ENCODE measurements around the gene SELPLG. TPM values are rescaled to one million over a fixed set of nuclear protein-coding genes. Genes with fewer than 3 reads are reported as not detected.

SELPLG gene
- total RNA-seq, 1 experiment from 2014 or later: 0.41 TPM

DNA sequence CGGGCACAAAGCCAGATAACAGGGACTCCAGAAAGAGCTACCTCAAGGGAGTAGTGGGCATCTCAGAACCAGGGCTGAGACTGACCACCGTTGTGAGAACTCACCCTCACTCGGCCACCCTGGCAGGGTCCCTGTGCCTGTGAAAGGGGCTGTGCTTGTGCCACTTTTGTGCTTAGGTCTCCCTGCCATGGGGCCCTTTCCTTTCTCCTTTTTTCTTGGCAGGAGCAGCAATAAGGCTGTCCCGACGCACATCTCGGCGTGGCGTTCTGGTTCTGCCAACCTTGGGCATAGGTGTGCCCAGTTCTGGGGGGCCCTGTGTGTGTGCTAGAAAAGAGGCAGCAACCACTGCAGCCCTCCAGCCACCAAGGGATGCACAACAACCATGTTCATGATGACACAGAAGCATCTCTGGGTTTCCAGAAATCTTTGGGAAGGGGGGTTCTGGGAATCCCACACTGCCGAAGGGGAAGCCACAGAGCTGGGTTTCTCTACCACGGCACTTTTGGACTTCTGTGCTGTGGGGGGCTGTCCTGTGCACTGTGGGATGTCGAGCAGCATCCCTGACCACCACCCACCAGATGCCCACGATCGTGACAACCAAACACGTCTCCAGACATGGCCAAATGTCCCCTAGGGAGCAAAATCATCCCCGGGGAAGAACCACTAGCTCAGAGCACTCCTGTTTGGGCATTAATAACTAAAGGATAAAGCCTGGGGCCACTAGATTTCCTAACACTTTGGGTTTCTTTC lies 22.7 kb downstream of the SELPLG start:
- intact Hi-C loops (cut with micrococcal nuclease; ENCODE audit: unreplicated experiment): no loop called here
- H3K4me1 ChIP-seq (ENCODE audit: control insufficient read depth, insufficient read depth, low read length): peaks cover 17% of the 10 kb centered on the region
- no peaks in the 10 kb centered on the region for H3K9me3 ChIP-seq (ENCODE audit: control insufficient read depth, insufficient read depth, low read depth, low read length)
- ATAC-seq (no peak), DNase-seq (ENCODE audit: low read depth, low spot score) (no peak)
- H3K27ac ChIP-seq (ENCODE audit: low read length): no peak overlapping the region; the same call in 1 of the 2 replicates
- no TSS peak for BruUV-seq (replicated peaks)
- H3K27me3 ChIP-seq (ENCODE audit: control insufficient read depth, insufficient read depth, low read length): no peaks in the 10 kb centered on the region
- H3K4me3 ChIP-seq (ENCODE audit: low read depth in 2 of 2, low read length in 2 of 2): no peak overlapping the region
- TF ChIP-seq, protein P1, sequence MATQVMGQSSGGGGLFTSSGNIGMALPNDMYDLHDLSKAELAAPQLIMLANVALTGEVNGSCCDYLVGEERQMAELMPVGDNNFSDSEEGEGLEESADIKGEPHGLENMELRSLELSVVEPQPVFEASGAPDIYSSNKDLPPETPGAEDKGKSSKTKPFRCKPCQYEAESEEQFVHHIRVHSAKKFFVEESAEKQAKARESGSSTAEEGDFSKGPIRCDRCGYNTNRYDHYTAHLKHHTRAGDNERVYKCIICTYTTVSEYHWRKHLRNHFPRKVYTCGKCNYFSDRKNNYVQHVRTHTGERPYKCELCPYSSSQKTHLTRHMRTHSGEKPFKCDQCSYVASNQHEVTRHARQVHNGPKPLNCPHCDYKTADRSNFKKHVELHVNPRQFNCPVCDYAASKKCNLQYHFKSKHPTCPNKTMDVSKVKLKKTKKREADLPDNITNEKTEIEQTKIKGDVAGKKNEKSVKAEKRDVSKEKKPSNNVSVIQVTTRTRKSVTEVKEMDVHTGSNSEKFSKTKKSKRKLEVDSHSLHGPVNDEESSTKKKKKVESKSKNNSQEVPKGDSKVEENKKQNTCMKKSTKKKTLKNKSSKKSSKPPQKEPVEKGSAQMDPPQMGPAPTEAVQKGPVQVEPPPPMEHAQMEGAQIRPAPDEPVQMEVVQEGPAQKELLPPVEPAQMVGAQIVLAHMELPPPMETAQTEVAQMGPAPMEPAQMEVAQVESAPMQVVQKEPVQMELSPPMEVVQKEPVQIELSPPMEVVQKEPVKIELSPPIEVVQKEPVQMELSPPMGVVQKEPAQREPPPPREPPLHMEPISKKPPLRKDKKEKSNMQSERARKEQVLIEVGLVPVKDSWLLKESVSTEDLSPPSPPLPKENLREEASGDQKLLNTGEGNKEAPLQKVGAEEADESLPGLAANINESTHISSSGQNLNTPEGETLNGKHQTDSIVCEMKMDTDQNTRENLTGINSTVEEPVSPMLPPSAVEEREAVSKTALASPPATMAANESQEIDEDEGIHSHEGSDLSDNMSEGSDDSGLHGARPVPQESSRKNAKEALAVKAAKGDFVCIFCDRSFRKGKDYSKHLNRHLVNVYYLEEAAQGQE (IDR thresholded peaks at IDR 0.05; ENCODE audit: insufficient read depth in 1 of 2, low read depth in 2 of 2, low read length in 1 of 2): no peak
- TF ChIP-seq, protein P2, sequence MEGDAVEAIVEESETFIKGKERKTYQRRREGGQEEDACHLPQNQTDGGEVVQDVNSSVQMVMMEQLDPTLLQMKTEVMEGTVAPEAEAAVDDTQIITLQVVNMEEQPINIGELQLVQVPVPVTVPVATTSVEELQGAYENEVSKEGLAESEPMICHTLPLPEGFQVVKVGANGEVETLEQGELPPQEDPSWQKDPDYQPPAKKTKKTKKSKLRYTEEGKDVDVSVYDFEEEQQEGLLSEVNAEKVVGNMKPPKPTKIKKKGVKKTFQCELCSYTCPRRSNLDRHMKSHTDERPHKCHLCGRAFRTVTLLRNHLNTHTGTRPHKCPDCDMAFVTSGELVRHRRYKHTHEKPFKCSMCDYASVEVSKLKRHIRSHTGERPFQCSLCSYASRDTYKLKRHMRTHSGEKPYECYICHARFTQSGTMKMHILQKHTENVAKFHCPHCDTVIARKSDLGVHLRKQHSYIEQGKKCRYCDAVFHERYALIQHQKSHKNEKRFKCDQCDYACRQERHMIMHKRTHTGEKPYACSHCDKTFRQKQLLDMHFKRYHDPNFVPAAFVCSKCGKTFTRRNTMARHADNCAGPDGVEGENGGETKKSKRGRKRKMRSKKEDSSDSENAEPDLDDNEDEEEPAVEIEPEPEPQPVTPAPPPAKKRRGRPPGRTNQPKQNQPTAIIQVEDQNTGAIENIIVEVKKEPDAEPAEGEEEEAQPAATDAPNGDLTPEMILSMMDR (IDR thresholded peaks at IDR 0.05): no peak
- TF ChIP-seq TCF7L2 (IDR thresholded peaks at IDR 0.05; ENCODE audit: low read depth, low read length): no peak
- TF ChIP-seq SIN3A (IDR thresholded peaks at IDR 0.05; ENCODE audit: borderline replicate concordance, insufficient read depth, low read depth, low read length): no peak
- TF ChIP-seq POLR2AphosphoS5 (IDR thresholded peaks at IDR 0.05; ENCODE audit: low read depth, low read length): no peak
- H3K36me3 ChIP-seq (ENCODE audit: control insufficient read depth, insufficient read depth, low read length): no peaks in the 10 kb centered on the region
- ChIA-PET POLR2A (interaction anchor here (0.6 kb wide), 1 partner anchor 88 kb away, joined by 4 read pairs; no protein-coding TSS in a partner anchor), CTCF (interaction anchor here (0.6 to 1.0 kb wide), 2 partner anchors 13 to 17 kb away, joined by 3 to 8 read pairs; partner anchors contain the start of gene TMEM119)
- in situ Hi-C loops (cut with HindIII; ENCODE audit: low pct_unique_long_range_greater_than_20kb, low sequenced_read_pairs): no loop called here

DNA sequence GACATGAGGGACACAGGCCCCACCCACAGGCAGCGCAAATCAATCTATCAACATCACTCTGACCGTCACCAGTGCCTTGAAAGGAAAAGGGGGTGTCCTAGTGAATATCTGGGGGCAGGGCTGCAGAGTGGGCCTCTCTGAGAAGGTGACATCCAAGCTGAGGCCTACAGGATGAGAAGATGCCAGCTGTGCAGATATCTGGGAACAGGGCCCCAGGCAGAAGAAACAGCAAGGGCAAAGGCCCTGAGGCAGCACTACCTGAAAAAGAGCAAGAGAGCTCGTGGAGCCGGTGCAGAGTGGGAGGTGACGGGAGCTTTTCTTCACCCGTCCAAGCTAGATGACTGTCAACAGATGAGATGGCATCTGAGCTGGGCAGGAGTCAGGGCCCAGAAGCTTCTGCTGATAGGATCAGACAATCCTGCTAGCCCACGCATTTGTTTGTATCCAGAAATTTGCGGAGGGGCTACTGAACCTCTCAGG lies 23.3 kb downstream of the SELPLG start:
- intact Hi-C loops (cut with micrococcal nuclease; ENCODE audit: unreplicated experiment): no loop called here
- no peak overlapping the region for H3K4me3 ChIP-seq (ENCODE audit: low read depth in 2 of 2, low read length in 2 of 2)
- H3K27me3 ChIP-seq (ENCODE audit: control insufficient read depth, insufficient read depth, low read length): no peaks in the 10 kb centered on the region
- H3K27ac ChIP-seq (ENCODE audit: low read length): no peak overlapping the region
- no peak for ATAC-seq
- ChIA-PET CTCF (no interaction called here), POLR2A (no interaction called here)
- in situ Hi-C loops (cut with HindIII; ENCODE audit: low pct_unique_long_range_greater_than_20kb, low sequenced_read_pairs): no loop called here
- H3K36me3 ChIP-seq (ENCODE audit: control insufficient read depth, insufficient read depth, low read length): no peaks in the 10 kb centered on the region
- H3K4me1 ChIP-seq (ENCODE audit: control insufficient read depth, insufficient read depth, low read length): peaks cover 17% of the 10 kb centered on the region
- BruUV-seq (replicated peaks): no TSS peak
- no peaks in the 10 kb centered on the region for H3K9me3 ChIP-seq (ENCODE audit: control insufficient read depth, insufficient read depth, low read depth, low read length)
- TF ChIP-seq, protein P1 (IDR thresholded peaks at IDR 0.05; ENCODE audit: insufficient read depth in 1 of 2, low read depth in 2 of 2, low read length in 1 of 2): no peak
- TF ChIP-seq TCF7L2 (IDR thresholded peaks at IDR 0.05; ENCODE audit: low read depth, low read length) (no peak), POLR2AphosphoS5 (IDR thresholded peaks at IDR 0.05; ENCODE audit: low read depth, low read length) (no peak), SIN3A (IDR thresholded peaks at IDR 0.05; ENCODE audit: borderline replicate concordance, insufficient read depth, low read depth, low read length) (no peak)
- TF ChIP-seq, protein P2 (IDR thresholded peaks at IDR 0.05): no peak
- no peak for DNase-seq (ENCODE audit: low read depth, low spot score)

All from Panc1 (cell line).